Fibroblast of lung (primary cell): ENCODE measurements around the gene CACNG4. TPM values are rescaled to one million over a fixed set of nuclear protein-coding genes. Genes with fewer than 3 reads are reported as not detected.

Source experiments
- DNase-seq, 2 donors: peaks; one replicate each; pipeline versions ENCODE4 v3.0.0 to v3.0.0-alpha.2; 2010; ENCODE audit warnings: low read depth in 2 of 2
- H2AFZ ChIP-seq: 2 replicates; pipeline ENCODE4 v1.5.1; 2012; ENCODE audit warnings: low read length, control low read depth, inconsistent platforms
- H3K27ac ChIP-seq: 2 replicates; pipeline ENCODE4 v1.5.1; 2011; ENCODE audit warnings: low read length, control low read depth; ENCODE audit not compliant: insufficient read depth
- H3K27me3 ChIP-seq: 2 replicates; pipeline ENCODE4 v1.5.1; 2011; ENCODE audit warnings: mild to moderate bottlenecking, low read length; ENCODE audit not compliant: control insufficient read depth, insufficient read depth
- H3K36me3 ChIP-seq: 2 replicates; pipeline ENCODE4 v1.5.1; 2011; ENCODE audit warnings: low read length; ENCODE audit not compliant: control insufficient read depth, insufficient read depth
- H3K4me1 ChIP-seq: 2 replicates; pipeline ENCODE4 v1.5.1; 2011; ENCODE audit warnings: low read length; ENCODE audit not compliant: control insufficient read depth, insufficient read depth; ENCODE audit errors: extremely low read depth
- H3K4me2 ChIP-seq: 2 replicates; pipeline ENCODE4 v1.5.1; 2011; ENCODE audit warnings: low read length, control low read depth; ENCODE audit not compliant: insufficient read depth; ENCODE audit errors: extremely low read depth
- H3K4me3 ChIP-seq, 4 experiments: fragments of 200-600 bp in 1 of 4; sonication (generic) in 1 of 4; replicated peaks in 1 of 4; 2 replicates each; pipeline ENCODE4 v1.5.1; 2011 to 2016; ENCODE audit warnings: low read length in 4 of 4, low read depth in 3 of 4, mild to moderate bottlenecking in 3 of 4, control low read depth in 2 of 4, inconsistent platforms in 1 of 4, mixed read lengths in 1 of 4; ENCODE audit not compliant: insufficient read depth in 1 of 4; ENCODE audit errors: control extremely low read depth in 1 of 4
- H3K79me2 ChIP-seq: 2 replicates; pipeline ENCODE4 v1.5.1; 2012; ENCODE audit warnings: mild to moderate bottlenecking, low read length, inconsistent platforms; ENCODE audit not compliant: control insufficient read depth, insufficient read depth
- H3K9ac ChIP-seq: 2 replicates; pipeline ENCODE4 v1.5.1; 2011; ENCODE audit warnings: mild to moderate bottlenecking, low read length, control low read depth; ENCODE audit not compliant: insufficient read depth
- H3K9me3 ChIP-seq: 2 replicates; pipeline ENCODE4 v1.5.1; 2012; ENCODE audit warnings: low read depth, low read length; ENCODE audit not compliant: control insufficient read depth, insufficient read depth
- H4K20me1 ChIP-seq: 2 replicates; pipeline ENCODE4 v1.5.1; 2011; ENCODE audit warnings: low read length; ENCODE audit not compliant: control insufficient read depth, insufficient read depth; ENCODE audit errors: extremely low read depth
- EZH2 ChIP-seq: IDR thresholded peaks from 2 replicates; pipeline ENCODE4 v1.5.1; 2012; ENCODE audit warnings: low read length, control low read depth, mild to moderate bottlenecking; ENCODE audit errors: missing control alignments
- polyA plus RNA-seq, 2 donors: library from polyadenylated mRNA; depleted of rRNA in 1 of 2; stranded (reverse) in 1 of 2; unstranded in 1 of 2; fragments of >200 nt; gene quantifications; 2 replicates each; pipeline ENCODE4 v1.2.1, GENCODE V29; 2011 to 2012; ENCODE audit warnings: missing spikeins in 1 of 2
- total RNA-seq: library from RNA; depleted of rRNA; stranded (reverse); fragments of >200 nt; gene quantifications from 2 replicates; pipeline ENCODE4 v1.2.1, GENCODE V29; 2014
- TF ChIP-seq, protein P1 (sequence below), 2 donors: IDR thresholded peaks in 1 of 2; conservative IDR thresholded peaks in 1 of 2; 1 replicate in 1 of 2; 2 replicates in 1 of 2; pipeline ENCODE4 v1.5.1; 2011 to 2012; ENCODE audit warnings: low read length in 2 of 2, control low read depth in 1 of 2, inconsistent platforms in 1 of 2, low read depth in 1 of 2, mild to moderate bottlenecking in 1 of 2

The CACNG4 gene
- total and polyA plus RNA-seq, 2 donors (not counting 1 experiment from before 2014, with no cell fraction given), result not detected

DNA sequence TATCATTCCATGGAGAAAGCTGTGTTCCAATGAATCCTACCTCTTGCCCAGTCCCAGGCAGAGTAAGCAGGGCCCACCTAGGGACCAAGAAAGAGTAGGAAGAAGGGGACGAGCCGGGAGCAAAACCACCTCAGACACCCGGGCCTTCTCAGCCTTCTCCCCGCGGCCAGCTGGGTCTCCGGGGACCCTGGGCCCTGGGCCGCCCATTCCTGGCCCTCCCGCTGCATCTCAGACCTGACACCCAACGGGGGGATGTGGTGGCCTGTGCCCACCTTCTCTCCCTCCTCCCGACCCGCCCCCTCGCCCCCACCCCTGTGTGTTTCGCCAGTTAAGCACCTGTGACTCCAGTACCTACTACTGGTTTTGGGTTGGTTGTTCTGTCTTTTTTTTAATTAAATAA, 68.5 kb downstream of the CACNG4 start:
- Histone ChIP-seq H3K36me3 (no peaks in the 10 kb centered on the region), H3K79me2 (no peaks in the 10 kb centered on the region), H3K9ac (no peak overlapping the region), H3K4me3 (no peak overlapping the region), H3K4me2 (no peak overlapping the region), H3K4me1 (no peaks in the 10 kb centered on the region), H3K27me3 (peaks cover 3% of the 10 kb centered on the region), H3K27ac (no peak overlapping the region), H2AFZ (no peak overlapping the region), H3K9me3 (no peaks in the 10 kb centered on the region), H4K20me1 (no peaks in the 10 kb centered on the region)
- TF ChIP-seq, protein P1, sequence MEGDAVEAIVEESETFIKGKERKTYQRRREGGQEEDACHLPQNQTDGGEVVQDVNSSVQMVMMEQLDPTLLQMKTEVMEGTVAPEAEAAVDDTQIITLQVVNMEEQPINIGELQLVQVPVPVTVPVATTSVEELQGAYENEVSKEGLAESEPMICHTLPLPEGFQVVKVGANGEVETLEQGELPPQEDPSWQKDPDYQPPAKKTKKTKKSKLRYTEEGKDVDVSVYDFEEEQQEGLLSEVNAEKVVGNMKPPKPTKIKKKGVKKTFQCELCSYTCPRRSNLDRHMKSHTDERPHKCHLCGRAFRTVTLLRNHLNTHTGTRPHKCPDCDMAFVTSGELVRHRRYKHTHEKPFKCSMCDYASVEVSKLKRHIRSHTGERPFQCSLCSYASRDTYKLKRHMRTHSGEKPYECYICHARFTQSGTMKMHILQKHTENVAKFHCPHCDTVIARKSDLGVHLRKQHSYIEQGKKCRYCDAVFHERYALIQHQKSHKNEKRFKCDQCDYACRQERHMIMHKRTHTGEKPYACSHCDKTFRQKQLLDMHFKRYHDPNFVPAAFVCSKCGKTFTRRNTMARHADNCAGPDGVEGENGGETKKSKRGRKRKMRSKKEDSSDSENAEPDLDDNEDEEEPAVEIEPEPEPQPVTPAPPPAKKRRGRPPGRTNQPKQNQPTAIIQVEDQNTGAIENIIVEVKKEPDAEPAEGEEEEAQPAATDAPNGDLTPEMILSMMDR (conservative IDR thresholded peaks at IDR 0.05 in 1 of 2, IDR thresholded peaks at IDR 0.05 in 1 of 2; ENCODE audit: low read depth in 1 of 2, low read length in 2 of 2), result no peak
- no peak for TF ChIP-seq EZH2
- DNase-seq, result no peak

DNA sequence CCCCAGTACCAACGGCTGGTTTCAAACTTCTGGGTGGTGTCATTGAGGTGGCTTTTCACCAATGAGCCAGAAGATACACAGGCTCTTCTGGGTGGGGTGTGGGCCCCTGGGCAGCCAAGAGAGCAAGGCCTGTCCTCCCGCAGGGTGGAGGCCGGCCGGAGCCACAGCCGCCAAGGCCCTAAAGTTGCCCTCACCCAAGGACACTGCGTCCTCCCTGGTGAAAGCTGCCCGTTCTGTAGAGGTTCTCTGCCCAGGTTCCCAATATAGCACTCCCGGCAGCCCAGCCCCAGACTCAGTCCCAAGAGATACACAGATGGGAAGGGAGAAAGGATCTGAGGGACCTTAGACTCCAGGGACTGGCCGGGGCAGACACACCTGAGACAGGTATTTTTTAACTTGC, 69.1 kb downstream of the CACNG4 start:
- no peak overlapping the region for H3K4me3 ChIP-seq
- no peak overlapping the region for H3K4me2 ChIP-seq
- no peak overlapping the region for H3K27ac ChIP-seq
- DNase-seq, result no peak
- TF ChIP-seq EZH2, result no peak
- TF ChIP-seq, protein P1 (conservative IDR thresholded peaks at IDR 0.05 in 1 of 2, IDR thresholded peaks at IDR 0.05 in 1 of 2; ENCODE audit: low read depth in 1 of 2, low read length in 2 of 2), result no peak
- H2AFZ ChIP-seq, result no peak overlapping the region
- H3K27me3 ChIP-seq, result peaks cover 3% of the 10 kb centered on the region
- H3K36me3 ChIP-seq, result no peaks in the 10 kb centered on the region
- H3K9ac ChIP-seq, result no peak overlapping the region
- H3K9me3 ChIP-seq, result no peaks in the 10 kb centered on the region
- no peaks in the 10 kb centered on the region for H4K20me1 ChIP-seq
- H3K4me1 ChIP-seq, result no peaks in the 10 kb centered on the region
- no peaks in the 10 kb centered on the region for H3K79me2 ChIP-seq

DNA sequence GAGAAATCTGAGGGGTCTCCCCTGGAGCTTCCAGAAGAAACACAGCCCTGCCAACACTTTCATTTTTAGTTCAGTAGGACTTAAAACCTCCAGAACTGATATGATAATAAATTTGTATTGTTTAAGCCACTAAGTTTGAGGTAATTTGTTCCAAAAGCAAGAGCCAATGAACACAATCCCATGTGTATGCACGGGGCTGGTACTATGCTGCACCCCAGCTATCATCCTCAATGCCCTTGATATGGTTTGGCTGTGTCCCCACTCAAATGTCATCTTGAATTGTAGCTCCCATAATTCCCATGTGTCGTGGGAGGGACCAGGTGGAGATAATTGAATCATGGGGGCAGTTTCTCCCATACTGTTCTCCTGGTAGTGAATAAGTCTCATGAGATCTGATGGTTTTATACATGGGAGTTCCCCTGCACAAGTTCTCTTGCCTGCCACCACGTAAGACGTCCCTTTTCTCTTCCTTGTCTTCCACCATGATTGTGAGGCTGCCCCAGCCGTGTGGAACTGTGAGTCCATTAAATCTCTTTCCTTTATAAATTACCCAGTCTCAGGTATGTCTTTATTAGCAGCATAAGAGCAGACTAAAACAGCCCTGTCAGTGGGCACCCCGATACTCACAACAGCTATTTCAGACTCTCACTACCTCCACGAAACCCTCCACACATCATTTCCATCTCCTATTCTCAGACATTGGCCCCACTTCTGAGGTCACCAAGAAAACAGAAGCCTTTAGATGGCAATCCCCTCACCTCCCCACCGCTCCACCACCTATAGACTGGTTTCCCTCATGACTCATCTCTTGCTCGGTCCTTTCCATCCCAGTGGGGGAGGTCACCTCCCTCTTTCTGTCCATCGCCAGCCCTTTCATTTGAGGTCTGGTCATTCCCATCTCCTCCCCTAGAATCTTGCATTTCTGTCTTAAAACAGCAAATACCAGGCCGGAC, 70.9 kb downstream of the CACNG4 start:
- TF ChIP-seq, protein P1 (conservative IDR thresholded peaks at IDR 0.05 in 1 of 2, IDR thresholded peaks at IDR 0.05 in 1 of 2; ENCODE audit: low read depth in 1 of 2, low read length in 2 of 2), result no peak
- TF ChIP-seq EZH2, result no peak
- Histone ChIP-seq H4K20me1 (no peaks in the 10 kb centered on the region), H3K9me3 (no peaks in the 10 kb centered on the region), H3K36me3 (no peaks in the 10 kb centered on the region), H3K4me3 (no peak overlapping the region), H3K79me2 (no peaks in the 10 kb centered on the region), H3K4me1 (no peaks in the 10 kb centered on the region), H3K27ac (no peak overlapping the region), H3K27me3 (peaks cover 3% of the 10 kb centered on the region), H3K9ac (no peak overlapping the region), H2AFZ (no peak overlapping the region), H3K4me2 (no peak overlapping the region)
- DNase-seq, result no peak
